ENCODE measurements around the gene PRUNE1. TPM values are rescaled to one million over a fixed set of nuclear protein-coding genes. Genes with fewer than 3 reads are reported as not detected.

PRUNE1 gene
- total and polyA plus RNA-seq, 2 donors (not counting 1 experiment from before 2014, with no cell fraction given) = 6.3 to 16.6 TPM

DNA sequence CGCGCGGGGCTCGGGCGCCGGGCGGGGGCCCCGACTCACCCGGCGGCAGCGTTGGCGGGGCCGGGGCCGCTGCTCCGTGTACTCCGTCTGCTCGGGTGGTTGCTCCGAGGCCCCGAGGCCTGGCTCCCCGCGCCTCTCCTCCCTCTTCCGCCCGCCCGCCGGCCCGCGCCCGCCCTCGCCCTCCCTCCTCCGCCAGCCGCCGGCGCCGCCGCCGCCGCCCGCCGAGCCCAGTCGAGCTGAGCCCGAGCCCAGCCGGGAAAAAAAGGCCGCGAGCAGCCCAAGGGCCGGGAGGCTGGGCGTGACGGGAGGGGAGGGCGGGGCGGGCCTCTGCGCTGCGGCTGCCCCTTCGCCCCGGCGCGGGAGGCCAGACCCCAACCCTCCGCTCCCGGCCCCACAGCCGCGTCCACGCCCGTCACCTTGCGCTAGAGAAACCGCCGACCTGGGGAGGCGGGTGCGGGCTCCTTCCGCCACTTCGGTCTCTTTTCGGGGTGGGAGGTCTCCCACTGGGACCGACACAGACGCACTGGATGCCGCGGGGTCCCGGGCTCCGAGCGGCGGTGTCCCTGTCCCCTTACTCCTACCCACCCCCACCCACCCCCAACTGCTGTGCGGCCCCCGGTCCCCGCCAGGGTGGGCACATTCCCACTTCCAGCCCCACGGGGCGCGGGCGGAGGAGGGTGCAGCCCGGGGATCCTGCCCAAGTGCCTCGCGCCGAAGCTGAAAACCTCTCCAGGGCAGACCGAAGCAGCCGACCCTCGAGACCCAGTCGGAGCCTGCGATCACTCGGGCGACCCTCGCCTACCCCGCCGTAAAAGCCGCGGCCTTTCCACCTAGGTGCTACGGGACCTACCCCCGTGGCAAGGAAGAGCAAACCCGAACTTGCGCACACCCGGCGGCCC is 33.4 kb upstream of the PRUNE1 start, which contains the start of gene CERS2:
TSS of gene CERS2 (minus strand) at position 256 of the 899 bp plus-strand sequence. CDS start 5,745 bp downstream, outside the sequence.
- Histone ChIP-seq H3K9ac (ENCODE audit: insufficient read depth, low read length) (peak within 1 kb of the TSS; percentile 90), H3K4me1 (ENCODE audit: control insufficient read depth, extremely low read depth, insufficient read depth, low read length) (peaks cover 33% of the 10 kb centered on the region), H4K20me1 (ENCODE audit: control insufficient read depth, extremely low read depth, insufficient read depth, low read length) (no peaks in the 10 kb centered on the region), H3K4me3 (replicated peaks in 1 of 4; ENCODE audit: control extremely low read depth in 1 of 4, insufficient read depth in 1 of 4, low read depth in 3 of 4, low read length in 4 of 4) (peak within 1 kb of the TSS; percentile 83 to 95 (median 92)), H3K9me3 (ENCODE audit: control insufficient read depth, insufficient read depth, low read depth, low read length) (no peaks in the 10 kb centered on the region), H3K27me3 (ENCODE audit: control insufficient read depth, insufficient read depth, low read length) (no peaks in the 10 kb centered on the region), H3K4me2 (ENCODE audit: extremely low read depth, insufficient read depth, low read length) (peak within 1 kb of the TSS; percentile 93), H3K36me3 (ENCODE audit: control insufficient read depth, insufficient read depth, low read length) (no peaks in the 10 kb centered on the region), H3K27ac (ENCODE audit: insufficient read depth, low read length) (peak within 1 kb of the TSS; percentile 86), H2AFZ (ENCODE audit: low read length) (peak within 1 kb of the TSS; percentile 75), H3K79me2 (ENCODE audit: control insufficient read depth, insufficient read depth, low read length) (peaks cover 42% of the 10 kb centered on the region)
- TF ChIP-seq, protein P1, sequence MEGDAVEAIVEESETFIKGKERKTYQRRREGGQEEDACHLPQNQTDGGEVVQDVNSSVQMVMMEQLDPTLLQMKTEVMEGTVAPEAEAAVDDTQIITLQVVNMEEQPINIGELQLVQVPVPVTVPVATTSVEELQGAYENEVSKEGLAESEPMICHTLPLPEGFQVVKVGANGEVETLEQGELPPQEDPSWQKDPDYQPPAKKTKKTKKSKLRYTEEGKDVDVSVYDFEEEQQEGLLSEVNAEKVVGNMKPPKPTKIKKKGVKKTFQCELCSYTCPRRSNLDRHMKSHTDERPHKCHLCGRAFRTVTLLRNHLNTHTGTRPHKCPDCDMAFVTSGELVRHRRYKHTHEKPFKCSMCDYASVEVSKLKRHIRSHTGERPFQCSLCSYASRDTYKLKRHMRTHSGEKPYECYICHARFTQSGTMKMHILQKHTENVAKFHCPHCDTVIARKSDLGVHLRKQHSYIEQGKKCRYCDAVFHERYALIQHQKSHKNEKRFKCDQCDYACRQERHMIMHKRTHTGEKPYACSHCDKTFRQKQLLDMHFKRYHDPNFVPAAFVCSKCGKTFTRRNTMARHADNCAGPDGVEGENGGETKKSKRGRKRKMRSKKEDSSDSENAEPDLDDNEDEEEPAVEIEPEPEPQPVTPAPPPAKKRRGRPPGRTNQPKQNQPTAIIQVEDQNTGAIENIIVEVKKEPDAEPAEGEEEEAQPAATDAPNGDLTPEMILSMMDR (conservative IDR thresholded peaks at IDR 0.05 in 1 of 2, IDR thresholded peaks at IDR 0.05 in 1 of 2; ENCODE audit: low read depth in 1 of 2, low read length in 2 of 2) = no peak
- TF ChIP-seq EZH2 (IDR thresholded peaks at IDR 0.05; ENCODE audit: low read length, missing control alignments) = no peak
- DNase-seq (ENCODE audit: low read depth in 2 of 2) = peak; percentile 75 to 76

DNA sequence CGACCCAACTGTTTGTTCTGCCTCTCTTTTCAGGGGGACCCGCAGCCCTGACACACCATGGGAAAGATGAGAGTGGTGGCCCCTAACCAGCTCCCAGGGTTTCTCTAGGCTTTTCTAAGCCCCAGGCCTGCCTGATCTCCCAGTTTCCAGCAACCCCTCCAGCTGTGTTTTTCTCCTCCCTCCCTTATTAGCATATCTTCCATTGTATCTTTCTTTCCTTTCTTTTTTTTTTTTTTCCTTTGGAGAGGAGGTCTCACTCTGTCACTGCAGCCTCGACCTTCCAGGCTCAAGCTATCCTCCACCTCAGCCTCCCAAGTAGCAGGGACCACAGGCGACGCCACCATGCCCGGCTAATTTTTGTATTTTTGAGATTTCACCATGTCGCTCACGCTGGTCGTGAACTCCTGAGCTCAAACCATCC is 31.8 kb upstream of the PRUNE1 start:
- H3K9me3 ChIP-seq (ENCODE audit: control insufficient read depth, insufficient read depth, low read depth, low read length) = no peaks in the 10 kb centered on the region
- no peak overlapping the region for H3K9ac ChIP-seq (ENCODE audit: insufficient read depth, low read length)
- H3K36me3 ChIP-seq (ENCODE audit: control insufficient read depth, insufficient read depth, low read length) = no peaks in the 10 kb centered on the region
- peaks cover 28% of the 10 kb centered on the region for H3K79me2 ChIP-seq (ENCODE audit: control insufficient read depth, insufficient read depth, low read length)
- H3K27me3 ChIP-seq (ENCODE audit: control insufficient read depth, insufficient read depth, low read length) = no peaks in the 10 kb centered on the region
- no peak overlapping the region for H3K4me2 ChIP-seq (ENCODE audit: extremely low read depth, insufficient read depth, low read length)
- no peaks in the 10 kb centered on the region for H4K20me1 ChIP-seq (ENCODE audit: control insufficient read depth, extremely low read depth, insufficient read depth, low read length)
- no peak overlapping the region for H3K4me3 ChIP-seq (replicated peaks in 1 of 4; ENCODE audit: control extremely low read depth in 1 of 4, insufficient read depth in 1 of 4, low read depth in 3 of 4, low read length in 4 of 4)
- H2AFZ ChIP-seq (ENCODE audit: low read length) = no peak overlapping the region
- no peak for DNase-seq (ENCODE audit: low read depth in 2 of 2)
- H3K27ac ChIP-seq (ENCODE audit: insufficient read depth, low read length) = no peak overlapping the region
- TF ChIP-seq, protein P1 (conservative IDR thresholded peaks at IDR 0.05 in 1 of 2, IDR thresholded peaks at IDR 0.05 in 1 of 2; ENCODE audit: low read depth in 1 of 2, low read length in 2 of 2) = no peak
- TF ChIP-seq EZH2 (IDR thresholded peaks at IDR 0.05; ENCODE audit: low read length, missing control alignments) = no peak
- H3K4me1 ChIP-seq (ENCODE audit: control insufficient read depth, extremely low read depth, insufficient read depth, low read length) = peaks cover 27% of the 10 kb centered on the region

DNA sequence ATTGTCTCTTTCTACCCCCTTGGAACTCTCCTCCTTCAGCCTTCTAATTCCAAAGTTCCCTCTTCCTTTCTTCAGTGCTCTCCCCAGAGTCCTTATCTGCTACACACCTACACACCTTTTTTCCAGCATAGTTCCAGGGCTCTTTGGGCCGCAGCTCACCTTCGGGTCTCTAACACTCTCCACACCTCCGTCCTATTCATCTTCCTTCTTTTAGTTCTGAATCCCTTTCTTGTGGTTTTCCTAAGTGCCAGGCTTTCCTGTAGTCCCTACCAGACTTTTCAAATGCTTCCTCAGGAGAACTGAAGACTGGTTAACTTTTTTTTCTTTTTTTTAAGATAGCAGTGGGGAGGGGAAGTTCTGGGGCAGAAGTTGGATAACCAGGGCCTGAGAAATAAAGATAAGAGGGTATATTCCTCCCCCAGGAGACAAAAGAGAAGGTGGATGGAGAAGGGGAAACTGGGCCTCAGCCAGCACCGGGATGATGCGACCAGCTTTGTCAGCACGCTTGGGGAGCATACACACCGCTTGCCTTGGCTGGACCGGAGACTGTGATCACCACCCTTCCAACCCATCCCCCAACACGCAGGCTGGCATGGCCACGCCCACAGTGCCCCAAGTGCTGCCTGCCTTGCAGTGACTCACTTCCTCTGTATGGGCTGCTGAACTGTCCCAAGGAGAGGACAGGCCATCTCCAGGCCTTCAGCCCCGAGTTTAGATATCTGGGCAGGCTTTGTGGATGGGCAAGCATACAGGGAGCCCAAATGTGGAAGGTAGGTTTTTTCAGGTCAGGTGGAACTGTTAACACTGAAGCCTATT is 31.2 kb upstream of the PRUNE1 start:
- H2AFZ ChIP-seq (ENCODE audit: low read length) = peak overlapping the region; percentile 41
- H3K79me2 ChIP-seq (ENCODE audit: control insufficient read depth, insufficient read depth, low read length) = peaks cover 21% of the 10 kb centered on the region
- H3K4me3 ChIP-seq (replicated peaks in 1 of 4; ENCODE audit: control extremely low read depth in 1 of 4, insufficient read depth in 1 of 4, low read depth in 3 of 4, low read length in 4 of 4) = no peak overlapping the region
- H3K36me3 ChIP-seq (ENCODE audit: control insufficient read depth, insufficient read depth, low read length) = no peaks in the 10 kb centered on the region
- H3K4me1 ChIP-seq (ENCODE audit: control insufficient read depth, extremely low read depth, insufficient read depth, low read length) = peaks cover 21% of the 10 kb centered on the region
- peak overlapping the region; percentile 68 for H3K4me2 ChIP-seq (ENCODE audit: extremely low read depth, insufficient read depth, low read length)
- no peaks in the 10 kb centered on the region for H4K20me1 ChIP-seq (ENCODE audit: control insufficient read depth, extremely low read depth, insufficient read depth, low read length)
- no peaks in the 10 kb centered on the region for H3K9me3 ChIP-seq (ENCODE audit: control insufficient read depth, insufficient read depth, low read depth, low read length)
- no peaks in the 10 kb centered on the region for H3K27me3 ChIP-seq (ENCODE audit: control insufficient read depth, insufficient read depth, low read length)
- no peak overlapping the region for H3K9ac ChIP-seq (ENCODE audit: insufficient read depth, low read length)
- H3K27ac ChIP-seq (ENCODE audit: insufficient read depth, low read length) = peak overlapping the region; percentile 32
- TF ChIP-seq, protein P1 (conservative IDR thresholded peaks at IDR 0.05 in 1 of 2, IDR thresholded peaks at IDR 0.05 in 1 of 2; ENCODE audit: low read depth in 1 of 2, low read length in 2 of 2) = no peak
- no peak for TF ChIP-seq EZH2 (IDR thresholded peaks at IDR 0.05; ENCODE audit: low read length, missing control alignments)
- no peak for DNase-seq (ENCODE audit: low read depth in 2 of 2)
